Neural cell (in vitro differentiated cells): ENCODE measurements around the gene STYXL1. TPM values are rescaled to one million over a fixed set of nuclear protein-coding genes. Genes with fewer than 3 reads are reported as not detected.

Experiments
- H2AFZ ChIP-seq: fragments of 200-600, 300-800 bp; sonication (generic), shearing (Covaris generic); 2 replicates; pipeline ENCODE4 v1.6.0; 2014; ENCODE audit warnings: low read depth, mild to moderate bottlenecking, antibody characterized with exemption, low read length, moderate library complexity
- H3F3A ChIP-seq: fragments of 200-600 bp; shearing (Covaris generic); 2 replicates; pipeline ENCODE4 v1.6.1; 2016; ENCODE audit warnings: mild to moderate bottlenecking, moderate library complexity, mixed read lengths, antibody characterized with exemption, low read length; ENCODE audit not compliant: insufficient read depth, poor library complexity, severe bottlenecking
- H3K27ac ChIP-seq: fragments of 200-600, 300-800 bp; sonication (generic), shearing (Covaris generic); 2 replicates; pipeline ENCODE4 v1.5.1; 2014; ENCODE audit warnings: mild to moderate bottlenecking, low read length, moderate library complexity
- H3K27me3 ChIP-seq: fragments of 300-800, 200-600 bp; sonication (generic), shearing (Covaris generic); 2 replicates; pipeline ENCODE4 v1.6.0; 2014; ENCODE audit warnings: mild to moderate bottlenecking, low read depth, low read length, moderate library complexity; ENCODE audit not compliant: insufficient read depth
- H3K36me3 ChIP-seq: fragments of 300-800, 200-600 bp; sonication (generic), shearing (Covaris generic); 2 replicates; pipeline ENCODE4 v1.5.1; 2014; ENCODE audit warnings: mild to moderate bottlenecking, antibody characterized with exemption, low read length, moderate library complexity; ENCODE audit not compliant: insufficient read depth
- H3K4me2 ChIP-seq: fragments of 300-800, 200-600 bp; sonication (generic), shearing (Covaris generic); 2 replicates; pipeline ENCODE4 v1.6.0; 2014; ENCODE audit warnings: mild to moderate bottlenecking, low read length
- H3K4me3 ChIP-seq: fragments of 300-800, 200-600 bp; sonication (generic), shearing (Covaris generic); 2 replicates; pipeline ENCODE4 v1.5.1; 2014; ENCODE audit warnings: mild to moderate bottlenecking, low read length, moderate library complexity
- H3K79me2 ChIP-seq: fragments of 200-600 bp; shearing (Covaris generic); replicated peaks from 2 replicates; pipeline ENCODE4 v1.6.0; 2014; ENCODE audit warnings: mild to moderate bottlenecking, low read length, moderate library complexity; ENCODE audit not compliant: insufficient read depth
- H3K9ac ChIP-seq: fragments of 300-800, 200-600 bp; sonication (generic), shearing (Covaris generic); 2 replicates; pipeline ENCODE4 v1.6.1; 2016; ENCODE audit warnings: mild to moderate bottlenecking, low read length, mixed read lengths
- H3K9me2 ChIP-seq: fragments of 200-600 bp; shearing (Covaris generic); 2 replicates; pipeline ENCODE4 v1.6.1; 2016; ENCODE audit warnings: mild to moderate bottlenecking, low read length, mixed read lengths; ENCODE audit not compliant: insufficient read depth
- H3K9me3 ChIP-seq: fragments of 200-600, 300-800 bp; sonication (generic), shearing (Covaris generic); 2 replicates; pipeline ENCODE4 v1.6.1; 2016; ENCODE audit warnings: mild to moderate bottlenecking, mixed run types, low read length, moderate library complexity, mixed read lengths
- H4K20me1 ChIP-seq: fragments of 200-600 bp; shearing (Covaris generic); 2 replicates; pipeline ENCODE4 v1.6.1; 2016; ENCODE audit warnings: mild to moderate bottlenecking, mixed run types; ENCODE audit not compliant: insufficient read depth
- EP300 ChIP-seq: fragments of 450-650 bp; conservative IDR thresholded peaks from 2 replicates; pipeline ENCODE4 v1.6.1; 2014; ENCODE audit warnings: antibody characterized with exemption, mild to moderate bottlenecking, moderate library complexity; ENCODE audit not compliant: poor library complexity, severe bottlenecking
- EZH2 ChIP-seq: fragments of 200-600, 300-800 bp; shearing (Covaris generic), sonication (generic); IDR thresholded peaks from 2 replicates; pipeline ENCODE4 v1.6.1; 2014; ENCODE audit warnings: antibody characterized with exemption, low read length, borderline replicate concordance, mild to moderate bottlenecking; ENCODE audit not compliant: insufficient read depth, poor library complexity, severe bottlenecking
- MXI1 ChIP-seq: fragments of 450-650 bp; conservative IDR thresholded peaks from 2 replicates; pipeline ENCODE4 v1.6.1; 2014; ENCODE audit warnings: antibody characterized with exemption, mild to moderate bottlenecking; ENCODE audit not compliant: poor library complexity, severe bottlenecking
- POLR2AphosphoS5 ChIP-seq: IDR thresholded peaks from 2 replicates; pipeline ENCODE4 v1.6.1; 2012
- RAD21 ChIP-seq: fragments of 450-650 bp; conservative IDR thresholded peaks from 2 replicates; pipeline ENCODE4 v1.6.1; 2014; ENCODE audit warnings: antibody characterized with exemption, mild to moderate bottlenecking, moderate library complexity
- SMC3 ChIP-seq: fragments of 450-650 bp; conservative IDR thresholded peaks from 2 replicates; pipeline ENCODE4 v1.6.1; 2014; ENCODE audit warnings: antibody characterized with exemption, mild to moderate bottlenecking, moderate library complexity; ENCODE audit not compliant: poor library complexity
- TAF1 ChIP-seq: IDR thresholded peaks from 2 replicates; pipeline ENCODE4 v1.6.1; 2012; ENCODE audit warnings: low read depth
- polyA plus RNA-seq: library from polyadenylated mRNA; depleted of rRNA; stranded (reverse); fragments of >200 nt; gene quantifications from 2 replicates; pipeline ENCODE4 v1.2.3, GENCODE V29; 2014
- TF ChIP-seq, protein P1 (sequence below): IDR thresholded peaks from 2 replicates; pipeline ENCODE4 v1.6.1; 2012; ENCODE audit warnings: borderline replicate concordance
- TF ChIP-seq, protein P2 (sequence below): fragments of 450-650 bp; IDR thresholded peaks from 2 replicates; pipeline ENCODE4 v1.5.1; 2014; ENCODE audit warnings: antibody characterized with exemption, mild to moderate bottlenecking, moderate library complexity; ENCODE audit not compliant: poor library complexity, severe bottlenecking

Gene STYXL1
- polyA plus RNA-seq, 1 donor from 2014 or later: 59.9 TPM

DNA sequence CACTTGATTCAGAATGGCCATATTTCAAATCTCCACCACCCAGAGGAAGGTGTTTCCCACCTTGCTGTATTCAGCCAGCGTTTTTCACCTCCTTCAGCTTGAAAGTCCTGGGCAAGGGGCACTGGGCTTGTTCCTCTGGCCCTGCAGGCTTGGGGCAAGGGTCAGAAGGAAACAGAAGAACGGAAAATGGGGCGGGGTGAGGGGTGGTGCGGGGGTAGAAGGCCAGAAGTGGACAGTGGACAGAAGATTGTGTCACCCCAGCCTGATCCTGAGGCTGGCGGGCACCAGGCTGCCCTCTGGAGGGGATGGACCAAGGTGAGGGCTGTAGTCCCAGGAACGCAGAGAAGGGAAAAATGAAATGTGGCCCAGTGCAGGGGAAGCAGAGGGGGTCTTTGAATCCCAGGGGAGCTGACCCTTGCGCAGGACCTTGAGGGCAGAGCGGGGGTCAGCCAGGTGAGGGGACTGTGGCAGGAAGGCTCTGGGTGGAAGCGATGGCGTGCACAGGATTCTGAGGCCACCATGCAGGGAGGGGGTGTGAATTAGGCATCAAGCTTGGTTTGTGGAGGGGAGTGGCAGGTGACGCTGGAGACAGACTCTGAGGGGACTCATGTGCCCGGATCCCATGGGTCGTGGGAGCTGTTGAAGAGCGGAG is 76.4 kb downstream of the STYXL1 start:
- Histone ChIP-seq H3K4me3 (no peak overlapping the region), H3K27ac (no peak overlapping the region), H3K36me3 (no peaks in the 10 kb centered on the region), H3K9me2 (no peaks in the 10 kb centered on the region), H3K4me2 (no peak overlapping the region), H3K27me3 (no peaks in the 10 kb centered on the region), H3K9ac (no peak overlapping the region), H3F3A (no peaks in the 10 kb centered on the region), H2AFZ (no peak overlapping the region), H4K20me1 (no peaks in the 10 kb centered on the region), H3K79me2 (no peaks in the 10 kb centered on the region), H3K9me3 (no peaks in the 10 kb centered on the region)
- TF ChIP-seq EZH2 (no peak), TAF1 (no peak), SMC3 (no peak), EP300 (no peak), RAD21 (no peak), POLR2AphosphoS5 (no peak), MXI1 (no peak)
- TF ChIP-seq, protein P1, sequence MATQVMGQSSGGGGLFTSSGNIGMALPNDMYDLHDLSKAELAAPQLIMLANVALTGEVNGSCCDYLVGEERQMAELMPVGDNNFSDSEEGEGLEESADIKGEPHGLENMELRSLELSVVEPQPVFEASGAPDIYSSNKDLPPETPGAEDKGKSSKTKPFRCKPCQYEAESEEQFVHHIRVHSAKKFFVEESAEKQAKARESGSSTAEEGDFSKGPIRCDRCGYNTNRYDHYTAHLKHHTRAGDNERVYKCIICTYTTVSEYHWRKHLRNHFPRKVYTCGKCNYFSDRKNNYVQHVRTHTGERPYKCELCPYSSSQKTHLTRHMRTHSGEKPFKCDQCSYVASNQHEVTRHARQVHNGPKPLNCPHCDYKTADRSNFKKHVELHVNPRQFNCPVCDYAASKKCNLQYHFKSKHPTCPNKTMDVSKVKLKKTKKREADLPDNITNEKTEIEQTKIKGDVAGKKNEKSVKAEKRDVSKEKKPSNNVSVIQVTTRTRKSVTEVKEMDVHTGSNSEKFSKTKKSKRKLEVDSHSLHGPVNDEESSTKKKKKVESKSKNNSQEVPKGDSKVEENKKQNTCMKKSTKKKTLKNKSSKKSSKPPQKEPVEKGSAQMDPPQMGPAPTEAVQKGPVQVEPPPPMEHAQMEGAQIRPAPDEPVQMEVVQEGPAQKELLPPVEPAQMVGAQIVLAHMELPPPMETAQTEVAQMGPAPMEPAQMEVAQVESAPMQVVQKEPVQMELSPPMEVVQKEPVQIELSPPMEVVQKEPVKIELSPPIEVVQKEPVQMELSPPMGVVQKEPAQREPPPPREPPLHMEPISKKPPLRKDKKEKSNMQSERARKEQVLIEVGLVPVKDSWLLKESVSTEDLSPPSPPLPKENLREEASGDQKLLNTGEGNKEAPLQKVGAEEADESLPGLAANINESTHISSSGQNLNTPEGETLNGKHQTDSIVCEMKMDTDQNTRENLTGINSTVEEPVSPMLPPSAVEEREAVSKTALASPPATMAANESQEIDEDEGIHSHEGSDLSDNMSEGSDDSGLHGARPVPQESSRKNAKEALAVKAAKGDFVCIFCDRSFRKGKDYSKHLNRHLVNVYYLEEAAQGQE: no peak
- TF ChIP-seq, protein P2, sequence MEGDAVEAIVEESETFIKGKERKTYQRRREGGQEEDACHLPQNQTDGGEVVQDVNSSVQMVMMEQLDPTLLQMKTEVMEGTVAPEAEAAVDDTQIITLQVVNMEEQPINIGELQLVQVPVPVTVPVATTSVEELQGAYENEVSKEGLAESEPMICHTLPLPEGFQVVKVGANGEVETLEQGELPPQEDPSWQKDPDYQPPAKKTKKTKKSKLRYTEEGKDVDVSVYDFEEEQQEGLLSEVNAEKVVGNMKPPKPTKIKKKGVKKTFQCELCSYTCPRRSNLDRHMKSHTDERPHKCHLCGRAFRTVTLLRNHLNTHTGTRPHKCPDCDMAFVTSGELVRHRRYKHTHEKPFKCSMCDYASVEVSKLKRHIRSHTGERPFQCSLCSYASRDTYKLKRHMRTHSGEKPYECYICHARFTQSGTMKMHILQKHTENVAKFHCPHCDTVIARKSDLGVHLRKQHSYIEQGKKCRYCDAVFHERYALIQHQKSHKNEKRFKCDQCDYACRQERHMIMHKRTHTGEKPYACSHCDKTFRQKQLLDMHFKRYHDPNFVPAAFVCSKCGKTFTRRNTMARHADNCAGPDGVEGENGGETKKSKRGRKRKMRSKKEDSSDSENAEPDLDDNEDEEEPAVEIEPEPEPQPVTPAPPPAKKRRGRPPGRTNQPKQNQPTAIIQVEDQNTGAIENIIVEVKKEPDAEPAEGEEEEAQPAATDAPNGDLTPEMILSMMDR: no peak

DNA sequence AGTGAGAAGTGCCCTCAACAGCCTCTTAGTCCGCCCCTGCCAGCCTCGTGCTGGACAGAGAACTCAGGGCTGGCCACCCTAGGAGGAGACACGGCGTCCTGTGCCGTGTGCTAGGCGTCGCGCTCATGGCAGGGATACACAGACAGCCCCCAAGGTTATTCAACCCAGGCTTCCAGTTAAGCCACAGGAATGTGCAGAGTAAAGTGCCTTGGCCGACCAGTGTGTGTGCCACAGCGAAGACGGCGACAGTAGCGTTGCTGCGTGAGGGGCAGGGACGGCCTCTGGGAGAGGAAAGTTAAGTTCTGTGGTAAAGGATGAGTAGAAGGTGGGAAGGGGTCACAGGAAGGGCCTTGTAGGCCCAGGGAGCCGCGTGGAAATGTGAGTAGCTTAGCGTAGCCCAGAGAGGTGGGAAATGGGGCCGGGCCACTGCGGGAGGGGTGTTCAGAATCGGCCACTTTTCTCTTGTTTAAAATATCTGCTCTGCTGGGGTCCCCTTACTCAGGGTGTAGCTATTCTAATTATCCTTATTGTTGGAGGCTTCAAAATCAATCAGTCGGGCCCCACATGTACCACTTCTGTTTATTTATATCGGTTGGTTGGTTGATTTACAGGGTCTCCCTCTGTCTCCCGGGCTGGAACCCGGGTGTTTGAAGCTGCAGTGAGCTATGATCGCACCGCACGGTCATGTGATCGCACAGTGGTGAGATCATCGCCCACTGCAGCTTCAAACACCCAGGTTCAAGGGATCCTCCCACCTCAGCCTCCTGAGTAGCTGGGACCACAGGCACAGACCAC is 77.9 kb downstream of the STYXL1 start:
- TF ChIP-seq TAF1 (no peak), POLR2AphosphoS5 (no peak), SMC3 (no peak), MXI1 (no peak), EP300 (no peak), RAD21 (no peak), EZH2 (no peak)
- TF ChIP-seq, protein P2: no peak
- TF ChIP-seq, protein P1: no peak
- Histone ChIP-seq H2AFZ (no peak overlapping the region), H3K27me3 (no peaks in the 10 kb centered on the region), H3K36me3 (no peaks in the 10 kb centered on the region), H3K9ac (no peak overlapping the region), H3K27ac (no peak overlapping the region), H3K9me2 (no peaks in the 10 kb centered on the region), H4K20me1 (no peaks in the 10 kb centered on the region), H3K9me3 (no peaks in the 10 kb centered on the region), H3K79me2 (no peaks in the 10 kb centered on the region), H3K4me3 (no peak overlapping the region), H3K4me2 (no peak overlapping the region), H3F3A (no peaks in the 10 kb centered on the region)
